Activated B cell treated with CpG ODN at 0.5 μM for 24 hours (primary cell): ENCODE results near the gene PRKCB. TPM values are rescaled to one million over a fixed set of nuclear protein-coding genes. Genes with fewer than 3 reads are reported as not detected.

ENCODE experiments used
- ATAC-seq: fragments of 200-7000 bp; cut with Tn5 transposase; one replicate; pipeline ENCODE4 v1.10.0; 2021; ENCODE audit warnings: low read depth, mild to moderate bottlenecking, moderate library complexity
- CTCF ChIA-PET: fragments of 350-600 bp; sonication (Branson Sonifier 250); formaldehyde crosslinking; loops from one replicate; lab custom pipeline; 2021; ENCODE audit warnings: antibody characterized with exemption; lab: Charles Lee
- POLR2A ChIA-PET: fragments of 350-600 bp; sonication (Branson Sonifier 250); formaldehyde crosslinking; loops from one replicate; lab custom pipeline; 2021; ENCODE audit warnings: antibody characterized with exemption; lab: Charles Lee
- DNase-seq: peaks from one replicate; pipeline ENCODE4 v3.0.0; 2022
- H3K27ac Mint-ChIP-seq: one replicate; pipeline ENCODE4 v1.8.0; 2020; ENCODE audit warnings: mixed read lengths
- H3K27me3 Mint-ChIP-seq: one replicate; pipeline ENCODE4 v1.8.0; 2021; ENCODE audit warnings: mixed read lengths
- H3K36me3 Mint-ChIP-seq: one replicate; pipeline ENCODE4 v1.8.0; 2021; ENCODE audit warnings: low read depth, mixed read lengths
- H3K4me1 Mint-ChIP-seq: one replicate; pipeline ENCODE4 v1.8.0; 2021; ENCODE audit warnings: mixed read lengths
- H3K4me3 Mint-ChIP-seq: one replicate; pipeline ENCODE4 v1.8.0; 2020; ENCODE audit warnings: mild to moderate bottlenecking, mixed read lengths
- H3K9me3 Mint-ChIP-seq: one replicate; pipeline ENCODE4 v1.8.0; 2020; ENCODE audit warnings: mixed read lengths
- CTCF ChIP-seq: fragments of 200-600 bp; IDR thresholded peaks from one replicate; pipeline ENCODE4 v1.8.0; 2022; ENCODE audit warnings: antibody characterized with exemption, mild to moderate bottlenecking
- intact Hi-C: fragments of 100-400 bp; cut with micrococcal nuclease; formaldehyde crosslinking; loops from one replicate; pipeline ENCODE4 v1.15.1; 2024
- total RNA-seq: library from RNA; stranded (reverse); gene quantifications from 2 replicates; pipeline ENCODE4 v1.2.3, GENCODE V29; 2022

The PRKCB gene
- total RNA-seq, 1 donor from 2014 or later: 146 TPM

DNA sequence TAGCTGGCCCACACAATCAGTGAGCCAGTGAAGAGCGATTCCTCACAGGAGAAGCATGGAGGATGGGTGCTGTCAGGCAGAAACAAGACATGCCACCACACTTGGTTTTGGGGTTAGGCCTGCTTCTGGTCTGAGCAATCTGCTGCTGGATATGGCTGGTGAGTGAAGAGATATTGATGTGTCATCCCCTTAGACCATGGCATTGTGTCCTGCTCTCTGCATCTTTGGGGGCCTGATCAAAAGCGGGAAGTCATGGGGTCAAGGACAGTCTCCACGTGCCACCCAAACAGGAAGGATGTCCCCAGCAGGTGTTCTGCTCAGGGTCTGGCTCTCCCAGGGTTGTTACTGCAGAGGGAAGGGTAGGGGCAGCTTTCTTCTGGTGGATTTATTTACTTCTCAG lies 140.7 kb downstream of the PRKCB start:
- peak; percentile 56 for ATAC-seq
- ChIA-PET CTCF (no interaction called here), POLR2A (interaction anchor here (0.5 kb wide), 1 partner anchor 14 kb away, joined by 10 read pairs; no protein-coding TSS in a partner anchor)
- H3K9me3 Mint-ChIP-seq: no peaks in the 10 kb centered on the region
- no peak for TF ChIP-seq CTCF
- no peaks in the 10 kb centered on the region for H3K27me3 Mint-ChIP-seq
- peaks cover 44% of the 10 kb centered on the region for H3K36me3 Mint-ChIP-seq
- no peak for DNase-seq
- intact Hi-C loops: no loop called here
- H3K4me3 Mint-ChIP-seq: peak overlapping the region; percentile 7
- peak overlapping the region; percentile 74 for H3K27ac Mint-ChIP-seq
- peaks cover 80% of the 10 kb centered on the region for H3K4me1 Mint-ChIP-seq

DNA sequence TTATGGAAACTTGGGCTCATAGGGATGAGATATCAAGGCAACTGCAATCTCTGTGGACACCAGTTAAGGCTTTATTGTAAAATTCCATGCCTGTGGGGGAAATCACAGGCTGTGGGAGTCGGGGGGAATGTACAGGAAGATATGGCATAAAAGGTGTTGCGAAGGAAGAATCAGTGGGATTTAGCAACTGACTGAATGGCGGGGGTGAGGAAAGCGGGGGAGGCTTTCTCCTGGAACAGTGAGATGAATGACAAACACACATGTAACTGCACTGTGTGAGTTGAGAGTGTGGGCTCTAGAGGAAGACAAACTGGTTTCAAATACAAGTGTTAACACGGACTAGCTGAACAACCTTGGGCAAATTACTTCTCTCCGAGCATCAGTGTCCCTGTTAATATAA lies 143.7 kb downstream of the PRKCB start:
- no peak for TF ChIP-seq CTCF
- DNase-seq (no peak), ATAC-seq (no peak)
- H3K27ac Mint-ChIP-seq: no peak overlapping the region
- H3K4me1 Mint-ChIP-seq: peaks cover 79% of the 10 kb centered on the region
- H3K4me3 Mint-ChIP-seq: no peak overlapping the region
- ChIA-PET POLR2A (interaction anchor here (1.0 to 2.1 kb wide), 2 partner anchors 13 to 36 kb away, joined by 3 to 5 read pairs; no protein-coding TSS in a partner anchor), CTCF (interaction anchor here (0.6 kb wide), 1 partner anchor 109 kb away, joined by 4 read pairs; no protein-coding TSS in a partner anchor)
- H3K27me3 Mint-ChIP-seq: no peaks in the 10 kb centered on the region
- peaks cover 37% of the 10 kb centered on the region for H3K36me3 Mint-ChIP-seq
- H3K9me3 Mint-ChIP-seq: no peaks in the 10 kb centered on the region
- intact Hi-C loops: no loop called here

DNA sequence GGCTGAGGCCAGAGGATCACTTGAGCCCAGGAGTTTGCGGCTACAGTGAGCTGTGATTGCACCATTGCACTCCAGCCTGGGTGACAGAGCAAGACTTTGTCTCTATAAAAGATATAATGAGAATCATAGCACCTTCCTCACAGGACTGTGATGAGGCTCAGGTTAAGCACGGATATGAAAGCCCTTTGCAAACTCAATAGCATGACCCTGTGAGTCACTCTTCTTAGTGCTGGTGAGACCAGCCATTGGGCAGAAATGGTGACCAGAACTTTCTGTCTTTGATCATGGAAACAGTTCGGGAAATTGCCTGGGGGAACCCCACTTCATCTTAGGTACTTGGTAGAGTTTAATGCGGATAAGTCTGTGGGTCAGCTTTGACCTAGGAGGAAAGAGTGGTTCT lies 144.2 kb downstream of the PRKCB start:
- no peaks in the 10 kb centered on the region for H3K9me3 Mint-ChIP-seq
- H3K27me3 Mint-ChIP-seq: no peaks in the 10 kb centered on the region
- DNase-seq (no peak), ATAC-seq (peak; percentile 26)
- peak overlapping the region; percentile 35 for H3K27ac Mint-ChIP-seq
- no peak for TF ChIP-seq CTCF
- CTCF ChIA-PET: interaction anchor here (0.9 to 1.1 kb wide), 2 partner anchors 10 to 176 kb away, joined by 3 to 4 read pairs; no protein-coding TSS in a partner anchor
- H3K4me1 Mint-ChIP-seq: peaks cover 76% of the 10 kb centered on the region
- H3K36me3 Mint-ChIP-seq: peaks cover 34% of the 10 kb centered on the region
- intact Hi-C loops: no loop called here
- no peak overlapping the region for H3K4me3 Mint-ChIP-seq
- POLR2A ChIA-PET: no interaction called here

- H3K4me3 Mint-ChIP-seq: no peak overlapping the region
- CTCF ChIA-PET: interaction anchor here (0.7 to 1.2 kb wide), 2 partner anchors 46 to 178 kb away, joined by 3 to 5 read pairs; no protein-coding TSS in a partner anchor
- peaks cover 65% of the 10 kb centered on the region for H3K4me1 Mint-ChIP-seq
- peak overlapping the region; percentile 36 for H3K27ac Mint-ChIP-seq
- intact Hi-C loops: no loop called here
- TF ChIP-seq CTCF: no peak
- ATAC-seq: no peak
- H3K9me3 Mint-ChIP-seq: no peaks in the 10 kb centered on the region
- H3K36me3 Mint-ChIP-seq: peaks cover 33% of the 10 kb centered on the region
- POLR2A ChIA-PET: interaction anchor here (0.6 kb wide), 1 partner anchor 153 kb away, joined by 3 read pairs; no protein-coding TSS in a partner anchor
- no peaks in the 10 kb centered on the region for H3K27me3 Mint-ChIP-seq
- DNase-seq: no peak
These were observed 145.9 kb downstream of the PRKCB start for GRCh38 chr16:23981429-23982399.

- H3K4me3 Mint-ChIP-seq: no peak overlapping the region
- peaks cover 51% of the 10 kb centered on the region for H3K4me1 Mint-ChIP-seq
- ChIA-PET POLR2A (no interaction called here), CTCF (no interaction called here)
- intact Hi-C loops: loop anchor here (2.0 to 5.0 kb wide), 2 partner anchors 28 to 34 kb away; no protein-coding TSS in a partner anchor
- no peak for DNase-seq
- peaks cover 42% of the 10 kb centered on the region for H3K36me3 Mint-ChIP-seq
- peaks cover 2% of the 10 kb centered on the region for H3K9me3 Mint-ChIP-seq
- TF ChIP-seq CTCF: no peak
- no peaks in the 10 kb centered on the region for H3K27me3 Mint-ChIP-seq
- H3K27ac Mint-ChIP-seq: no peak overlapping the region
- ATAC-seq: no peak
These were observed 150.7 kb downstream of the PRKCB start for GRCh38 chr16:23986455-23986854.
